HepG2 (cell line): ENCODE data around the gene APRT. TPM values are rescaled to one million over a fixed set of nuclear protein-coding genes. Genes with fewer than 3 reads are reported as not detected.

ENCODE experiments used
- AGO2 ChIP-seq: fragments of 200-400 bp; formaldehyde crosslinking; optimal IDR thresholded peaks from 2 replicates; pipeline ENCODE3; 2017; ENCODE audit warnings: mild to moderate bottlenecking, low read depth, low read length, moderate library complexity
- ARID3A ChIP-seq: IDR thresholded peaks from 2 replicates; pipeline ENCODE4 v1.6.1; 2012; ENCODE audit warnings: low read depth, low read length, improper control_type of control experiment
- BATF2 ChIP-seq: sonication (generic); formaldehyde crosslinking; IDR thresholded peaks from 2 replicates; pipeline ENCODE4 v1.8.0; 2022; ENCODE audit warnings: mild to moderate bottlenecking, missing genetic modification reagents, moderate library complexity
- CBX2 ChIP-seq, 2 experiments: fragments of 200-600 bp in 1 of 2; sonication (generic); formaldehyde crosslinking in 1 of 2; IDR thresholded peaks; 2 replicates each; pipeline versions ENCODE4 v1.7.0 to v1.8.1; 2018 to 2022; ENCODE audit warnings: low read depth in 2 of 2, low read length in 1 of 2, mild to moderate bottlenecking in 1 of 2, missing genetic modification reagents in 1 of 2
- DNMT3B ChIP-seq: conservative IDR thresholded peaks from 2 replicates; pipeline ENCODE4 v1.6.1; 2016; ENCODE audit warnings: missing biosample characterization, control low read depth
- HNRNPL ChIP-seq: fragments of 200-400 bp; formaldehyde crosslinking; IDR thresholded peaks from 2 replicates; pipeline ENCODE4 v1.6.1; 2017; ENCODE audit warnings: mild to moderate bottlenecking, low read depth, low read length
- HNRNPLL ChIP-seq: fragments of 200-400 bp; formaldehyde crosslinking; IDR thresholded peaks from 2 replicates; pipeline ENCODE4 v1.6.1; 2017; ENCODE audit warnings: mild to moderate bottlenecking, low read depth, low read length; ENCODE audit not compliant: poor library complexity, severe bottlenecking
- KDM5A ChIP-seq: fragments of 200-600 bp; sonication (generic); IDR thresholded peaks from 2 replicates; pipeline ENCODE4 v1.7.0; 2018; ENCODE audit warnings: antibody characterized with exemption, mild to moderate bottlenecking, low read length, borderline replicate concordance
- MATR3 ChIP-seq: sonication (generic); formaldehyde crosslinking; IDR thresholded peaks from 2 replicates; pipeline ENCODE4 v1.4.0; 2020; ENCODE audit warnings: missing genetic modification reagents
- MYNN ChIP-seq: sonication (generic); formaldehyde crosslinking; IDR thresholded peaks from 2 replicates; pipeline ENCODE4 v1.4.0; 2020; ENCODE audit warnings: mild to moderate bottlenecking, low read depth, missing genetic modification reagents
- NAIF1 ChIP-seq: sonication (generic); formaldehyde crosslinking; IDR thresholded peaks from 2 replicates; pipeline ENCODE4 v1.5.0; 2020; ENCODE audit warnings: mild to moderate bottlenecking, missing genetic modification reagents, borderline replicate concordance
- RXRB ChIP-seq: IDR thresholded peaks from 2 replicates; pipeline ENCODE4 v1.6.1; 2016; ENCODE audit warnings: borderline replicate concordance, missing genetic modification reagents, missing compliant biosample characterization
- SATB2 ChIP-seq: sonication (generic); formaldehyde crosslinking; IDR thresholded peaks from 2 replicates; pipeline ENCODE4 v1.5.0; 2020; ENCODE audit warnings: missing genetic modification reagents
- SP2 ChIP-seq: sonication (generic); formaldehyde crosslinking; IDR thresholded peaks from 2 replicates; pipeline ENCODE4 v1.5.1; 2020; ENCODE audit warnings: mild to moderate bottlenecking, missing genetic modification reagents
- SPEN ChIP-seq: sonication (generic); formaldehyde crosslinking; IDR thresholded peaks from 2 replicates; pipeline ENCODE4 v1.5.1; 2020; ENCODE audit warnings: low read depth, mild to moderate bottlenecking, missing genetic modification reagents
- SRY ChIP-seq: sonication (generic); formaldehyde crosslinking; IDR thresholded peaks from 2 replicates; pipeline ENCODE4 v1.8.0; 2022; ENCODE audit warnings: mild to moderate bottlenecking, missing genetic modification reagents
- ZEB1 ChIP-seq: IDR thresholded peaks from 2 replicates; pipeline ENCODE4 v1.6.1; 2012; ENCODE audit warnings: mild to moderate bottlenecking, low read depth, inconsistent platforms; ENCODE audit not compliant: insufficient replicate concordance
- ZFP36 ChIP-seq: fragments of 150-350 bp; IDR thresholded peaks from 2 replicates; pipeline ENCODE4 v1.6.1; 2018; ENCODE audit warnings: borderline replicate concordance, low read length, low read depth; ENCODE audit not compliant: partially characterized antibody
- ZHX1 ChIP-seq: sonication (generic); formaldehyde crosslinking; IDR thresholded peaks from 2 replicates; pipeline ENCODE4 v1.8.1; 2022; ENCODE audit warnings: low read depth, mild to moderate bottlenecking, missing genetic modification reagents
- ZMAT3 ChIP-seq: sonication (generic); formaldehyde crosslinking; conservative IDR thresholded peaks from 2 replicates; pipeline ENCODE4 v1.7.0; 2021; ENCODE audit warnings: missing genetic modification reagents
- ZNF772 ChIP-seq: sonication (generic); formaldehyde crosslinking; IDR thresholded peaks from 2 replicates; pipeline ENCODE4 v1.5.0; 2020; ENCODE audit warnings: mild to moderate bottlenecking, missing genetic modification reagents
- ZNF780A ChIP-seq: sonication (generic); formaldehyde crosslinking; IDR thresholded peaks from 2 replicates; pipeline ENCODE4 v1.8.0; 2022; ENCODE audit warnings: mild to moderate bottlenecking, missing genetic modification reagents, moderate library complexity
- polyA plus RNA-seq, 8 experiments: library from polyadenylated mRNA; depleted of rRNA in 3 of 8; stranded (reverse) in 7 of 8; unstranded in 1 of 8; fragments of >200 nt; fragmentation: Illumina TruSeq in 4 of 8; extraction: Trizol in 4 of 8; gene quantifications; 2 replicates each; pipeline versions ENCODE4 v1.2.1 to v1.2.3, GENCODE V29; 2011 to 2016; ENCODE audit warnings: low read depth in 4 of 8, missing spikeins in 1 of 8, mixed read lengths in 1 of 8; ENCODE audit not compliant: insufficient read depth in 1 of 8
- total RNA-seq, 5 experiments: library from RNA; depleted of rRNA; stranded (reverse); fragments of >200 nt; fragmentation: Illumina TruSeq; extraction: Trizol; gene quantifications; 2 replicates each; pipeline ENCODE4 v1.2.3, GENCODE V29; 2016; ENCODE audit warnings: low read depth in 1 of 5
- TF ChIP-seq, protein P1 (sequence below): sonication (generic); formaldehyde crosslinking; conservative IDR thresholded peaks from 2 replicates; pipeline ENCODE4 v1.8.1; 2023; ENCODE audit warnings: missing genetic modification reagents

Gene APRT
- total and polyA plus RNA-seq, 2 of the 13 experiments (the other 11 are each of a cell fraction or from before 2014, with no cell fraction given): 155 to 242 TPM

DNA sequence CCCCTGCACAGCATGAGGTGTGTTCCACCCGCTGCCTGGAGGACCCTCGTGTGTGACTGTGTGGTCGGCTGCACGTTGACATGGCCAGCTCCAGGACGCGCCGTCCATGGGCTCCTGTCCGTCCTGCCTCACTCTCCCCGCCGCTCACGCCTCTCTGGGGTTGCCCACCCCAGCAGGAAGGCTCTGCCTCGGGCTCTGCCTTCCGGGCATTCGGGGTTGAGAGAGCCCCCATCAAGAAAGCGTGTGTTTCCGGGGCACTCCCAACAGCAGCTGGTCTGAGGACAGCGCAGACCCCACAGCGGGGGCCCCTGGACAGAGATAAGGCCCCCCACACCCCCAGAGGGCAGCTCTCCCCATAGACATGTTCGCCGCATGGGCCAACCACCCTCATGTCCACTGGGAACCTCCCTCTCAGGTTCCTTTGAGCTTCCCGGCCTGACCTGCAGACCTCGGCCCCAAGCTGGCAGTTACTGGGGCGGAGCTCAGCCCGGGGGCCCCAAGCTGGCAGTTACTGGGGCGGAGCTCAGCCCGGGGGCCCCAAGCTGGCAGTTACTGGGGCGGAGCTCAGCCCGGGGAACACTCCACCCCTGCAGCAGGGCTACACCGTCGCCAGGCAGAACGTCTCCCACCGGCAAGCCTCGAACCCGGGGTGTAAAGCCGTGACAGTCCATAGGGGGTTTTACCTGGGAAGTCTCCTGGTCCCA, 18.3 kb downstream of the APRT start (continued):
- TF ChIP-seq ZNF780A (CRISPR knock-in tag): 0 out of 2 replicates have a peak, but pooled peaks have one; percentile 32
- no peak for TF ChIP-seq ZHX1 (CRISPR knock-in tag)
- TF ChIP-seq SRY (CRISPR knock-in tag): peak; percentile 47; the same call in 1 of the 2 replicates
- 0 out of 2 replicates have a peak, but pooled peaks have one; percentile 29 for TF ChIP-seq RXRB
- TF ChIP-seq SPEN (CRISPR knock-in tag): peak; percentile 43; the same call in 1 of the 2 replicates
- peak; percentile 36 for TF ChIP-seq AGO2
- no peak for TF ChIP-seq DNMT3B (CRISPR knock-in tag)
- no peak for TF ChIP-seq KDM5A
- no peak for TF ChIP-seq ZFP36
- TF ChIP-seq, protein P1, sequence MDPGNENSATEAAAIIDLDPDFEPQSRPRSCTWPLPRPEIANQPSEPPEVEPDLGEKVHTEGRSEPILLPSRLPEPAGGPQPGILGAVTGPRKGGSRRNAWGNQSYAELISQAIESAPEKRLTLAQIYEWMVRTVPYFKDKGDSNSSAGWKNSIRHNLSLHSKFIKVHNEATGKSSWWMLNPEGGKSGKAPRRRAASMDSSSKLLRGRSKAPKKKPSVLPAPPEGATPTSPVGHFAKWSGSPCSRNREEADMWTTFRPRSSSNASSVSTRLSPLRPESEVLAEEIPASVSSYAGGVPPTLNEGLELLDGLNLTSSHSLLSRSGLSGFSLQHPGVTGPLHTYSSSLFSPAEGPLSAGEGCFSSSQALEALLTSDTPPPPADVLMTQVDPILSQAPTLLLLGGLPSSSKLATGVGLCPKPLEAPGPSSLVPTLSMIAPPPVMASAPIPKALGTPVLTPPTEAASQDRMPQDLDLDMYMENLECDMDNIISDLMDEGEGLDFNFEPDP (CRISPR knock-in tag): no peak
- TF ChIP-seq NAIF1 (CRISPR knock-in tag): no peak
- no peak for TF ChIP-seq SATB2 (CRISPR knock-in tag)
- TF ChIP-seq ARID3A: no peak
- no peak for TF ChIP-seq MATR3 (CRISPR knock-in tag)
- 0 out of 2 replicates have a peak, but pooled peaks have one; percentile 47 for TF ChIP-seq ZMAT3
- no peak for TF ChIP-seq ZEB1
- TF ChIP-seq HNRNPL: peak; percentile 99
- TF ChIP-seq ZNF772 (CRISPR knock-in tag): no peak
- no peak for TF ChIP-seq CBX2 (IDR thresholded peaks at IDR 0.05; ENCODE audit: low read depth, low read length)
- TF ChIP-seq CBX2 (CRISPR knock-in tag; IDR thresholded peaks at IDR 0.05; ENCODE audit: low read depth): no peak
- TF ChIP-seq MYNN (CRISPR knock-in tag): no peak
- no peak for TF ChIP-seq SP2 (CRISPR knock-in tag)
- TF ChIP-seq BATF2 (CRISPR knock-in tag): no peak
- TF ChIP-seq HNRNPLL: peak; percentile 30
